ENCODE measurements around the gene LY6G6F.

- TF ChIP-seq POLR2A (IDR thresholded peaks at IDR 0.05; ENCODE audit: low read length) (no peak), GATA1 (IDR thresholded peaks at IDR 0.05; ENCODE audit: low read depth, low read length) (no peak)
These were observed at the start of gene LY6G6F for GRCh38 chr6:31706599-31706998.
